ENCODE measurements around the gene PRKCE.
A peak's percentile ranks its signal among the peaks of the same experiment; 100 is the strongest.

PRKCE gene

DNA sequence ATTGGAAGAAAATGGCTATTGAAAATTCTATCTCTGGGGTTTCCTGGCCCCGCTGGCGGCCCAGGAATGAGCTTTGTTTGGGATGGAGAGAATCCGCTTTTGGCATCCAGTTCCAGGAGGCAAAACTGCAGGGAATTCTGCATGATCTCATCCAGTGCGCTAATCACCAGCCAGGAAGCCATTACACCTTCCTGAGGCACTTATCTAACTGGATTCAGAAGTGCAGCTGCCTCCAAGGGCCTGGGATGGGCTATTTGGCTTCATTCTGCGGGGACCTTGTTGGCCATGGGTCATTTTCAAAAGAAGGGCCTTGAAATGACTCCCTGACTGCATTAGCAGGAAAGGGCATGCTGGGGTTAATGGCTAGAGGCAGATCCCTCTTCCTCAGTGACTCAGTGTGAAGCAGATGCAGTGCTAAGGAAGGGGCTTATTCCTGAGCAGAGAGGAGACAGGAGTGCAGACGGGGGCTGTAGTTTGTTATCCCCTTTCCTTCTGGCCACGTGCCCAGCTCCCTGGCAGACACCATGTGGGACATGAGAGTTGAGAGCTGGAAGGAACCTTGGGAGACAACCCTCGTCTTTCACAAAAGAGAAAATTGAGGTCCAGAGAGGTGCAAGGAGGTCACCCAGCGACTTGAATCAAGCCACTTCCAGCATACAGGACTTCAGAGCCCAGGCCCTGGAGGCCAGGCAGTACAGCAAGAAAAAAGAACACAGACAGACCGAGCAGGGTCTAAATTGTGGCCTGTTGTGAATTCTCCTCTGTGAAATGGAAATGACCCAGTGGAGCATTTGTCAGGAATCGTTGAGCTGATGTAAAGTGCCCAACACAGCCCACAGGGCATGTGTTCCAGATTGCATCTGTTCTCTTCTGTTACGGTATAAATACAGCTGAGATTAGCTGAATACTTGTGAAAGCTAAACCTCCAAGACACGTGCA is 161.8 kb downstream of the PRKCE start:
- TF ChIP-seq, protein P1, sequence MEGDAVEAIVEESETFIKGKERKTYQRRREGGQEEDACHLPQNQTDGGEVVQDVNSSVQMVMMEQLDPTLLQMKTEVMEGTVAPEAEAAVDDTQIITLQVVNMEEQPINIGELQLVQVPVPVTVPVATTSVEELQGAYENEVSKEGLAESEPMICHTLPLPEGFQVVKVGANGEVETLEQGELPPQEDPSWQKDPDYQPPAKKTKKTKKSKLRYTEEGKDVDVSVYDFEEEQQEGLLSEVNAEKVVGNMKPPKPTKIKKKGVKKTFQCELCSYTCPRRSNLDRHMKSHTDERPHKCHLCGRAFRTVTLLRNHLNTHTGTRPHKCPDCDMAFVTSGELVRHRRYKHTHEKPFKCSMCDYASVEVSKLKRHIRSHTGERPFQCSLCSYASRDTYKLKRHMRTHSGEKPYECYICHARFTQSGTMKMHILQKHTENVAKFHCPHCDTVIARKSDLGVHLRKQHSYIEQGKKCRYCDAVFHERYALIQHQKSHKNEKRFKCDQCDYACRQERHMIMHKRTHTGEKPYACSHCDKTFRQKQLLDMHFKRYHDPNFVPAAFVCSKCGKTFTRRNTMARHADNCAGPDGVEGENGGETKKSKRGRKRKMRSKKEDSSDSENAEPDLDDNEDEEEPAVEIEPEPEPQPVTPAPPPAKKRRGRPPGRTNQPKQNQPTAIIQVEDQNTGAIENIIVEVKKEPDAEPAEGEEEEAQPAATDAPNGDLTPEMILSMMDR (IDR thresholded peaks at IDR 0.05; ENCODE audit: insufficient read depth, missing control alignments): no peak
- FAIRE-seq (no peak), DNase-seq (ENCODE audit: insufficient read length, low spot score) (no peak)

DNA sequence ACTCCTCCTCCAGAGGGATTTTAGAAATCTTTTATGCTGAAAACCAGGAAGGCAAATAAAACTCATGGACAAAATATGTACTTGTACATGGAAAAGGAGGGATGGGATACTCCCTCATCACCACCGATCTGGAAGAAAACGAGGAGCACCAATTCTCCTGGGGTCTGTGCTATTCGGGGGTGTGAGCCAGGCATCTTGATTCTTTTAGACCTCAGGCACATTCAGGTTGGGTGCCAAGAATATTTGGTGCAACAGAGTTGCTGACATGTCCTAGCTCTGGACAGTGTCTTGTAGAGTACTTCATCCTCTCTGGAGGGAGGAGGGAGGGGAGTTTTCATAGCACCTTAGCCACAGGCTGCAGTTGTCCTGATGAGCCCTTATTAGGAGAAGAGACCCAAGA is 163.0 kb downstream of the PRKCE start:
- no peak for DNase-seq (ENCODE audit: insufficient read length, low spot score)
- TF ChIP-seq, protein P1 (IDR thresholded peaks at IDR 0.05; ENCODE audit: insufficient read depth, missing control alignments): no peak
- FAIRE-seq: no peak

DNA sequence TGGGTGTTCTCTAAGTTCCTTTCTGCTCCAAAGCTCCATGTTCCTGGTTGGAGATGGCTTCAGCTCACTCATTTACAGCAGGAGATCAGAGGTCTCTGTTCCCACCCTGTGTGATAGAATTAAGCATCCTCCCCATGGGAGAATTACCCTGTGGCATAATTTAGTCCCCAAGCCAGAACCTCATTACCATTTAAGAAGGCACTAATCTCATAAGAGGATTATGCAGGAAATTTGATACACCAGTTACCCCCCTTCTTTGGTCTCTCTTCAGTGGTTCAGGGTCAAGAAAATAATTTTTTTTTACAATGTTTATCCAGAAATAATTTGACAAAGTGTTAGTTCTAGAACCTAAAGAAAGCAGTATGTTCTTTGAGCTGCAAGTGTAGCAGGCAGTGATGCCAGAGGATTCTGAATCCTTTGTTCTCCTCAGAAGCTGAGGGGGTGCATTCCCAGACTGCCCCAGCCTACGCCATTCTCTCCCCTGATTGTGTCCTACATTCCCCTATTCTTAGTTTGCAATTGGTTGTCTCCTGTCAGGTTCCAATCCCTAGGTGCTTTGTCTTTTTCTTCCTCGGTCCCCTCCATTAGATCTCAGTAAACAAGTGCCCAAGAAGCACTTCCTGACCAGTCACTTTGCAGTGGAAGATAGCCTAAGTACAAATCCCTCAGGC is 163.6 kb downstream of the PRKCE start:
- DNase-seq (ENCODE audit: insufficient read length, low spot score) (peak; percentile 35), FAIRE-seq (peak; percentile 90)
- TF ChIP-seq, protein P1 (IDR thresholded peaks at IDR 0.05; ENCODE audit: insufficient read depth, missing control alignments): no peak

DNA sequence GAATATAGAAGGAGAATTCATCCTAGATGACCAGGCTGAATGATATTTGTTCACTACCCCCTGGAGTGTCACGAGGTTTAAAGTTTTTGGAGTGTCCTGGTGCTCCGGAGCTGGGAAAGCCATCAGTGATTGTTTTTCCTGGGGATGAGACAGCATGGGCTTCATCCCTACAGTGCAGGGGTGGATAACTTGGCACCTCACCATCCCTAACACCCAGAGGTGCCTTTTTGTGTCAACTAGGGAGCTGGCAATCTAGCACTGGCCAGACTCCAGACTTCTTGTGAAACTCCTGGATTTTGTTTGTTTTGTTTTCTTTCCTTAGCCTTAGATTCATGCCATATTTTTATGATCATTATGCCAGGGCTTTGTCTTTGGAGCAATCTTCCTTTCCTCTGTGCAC is 164.8 kb downstream of the PRKCE start:
- DNase-seq (ENCODE audit: insufficient read length, low spot score): no peak

DNA sequence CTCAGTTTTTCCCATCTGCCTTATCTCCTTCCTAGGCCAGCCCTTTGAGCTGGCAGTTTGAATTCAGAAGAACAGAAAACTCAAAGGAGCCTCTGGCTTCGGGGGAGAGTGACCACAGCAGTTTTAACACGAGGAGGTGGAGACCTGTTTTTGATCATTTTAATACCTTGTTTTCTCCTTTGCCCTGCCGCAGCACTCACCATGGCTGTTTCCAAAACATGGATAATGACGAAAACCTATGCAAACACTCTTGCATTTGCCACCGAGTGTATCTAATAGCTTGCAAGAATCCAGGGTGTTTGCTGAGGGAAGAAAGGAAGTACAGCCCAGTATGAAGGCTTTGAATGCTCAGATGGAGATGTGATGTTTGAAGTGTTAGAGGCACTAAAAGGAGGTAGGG is 167.1 kb downstream of the PRKCE start:
- TF ChIP-seq, protein P1 (IDR thresholded peaks at IDR 0.05; ENCODE audit: insufficient read depth, missing control alignments): no peak
- no peak for FAIRE-seq

More for the DNA sequence above, 164.8 kb downstream of the PRKCE start:
- FAIRE-seq: no peak
- TF ChIP-seq, protein P1 (IDR thresholded peaks at IDR 0.05; ENCODE audit: insufficient read depth, missing control alignments): no peak

DNA sequence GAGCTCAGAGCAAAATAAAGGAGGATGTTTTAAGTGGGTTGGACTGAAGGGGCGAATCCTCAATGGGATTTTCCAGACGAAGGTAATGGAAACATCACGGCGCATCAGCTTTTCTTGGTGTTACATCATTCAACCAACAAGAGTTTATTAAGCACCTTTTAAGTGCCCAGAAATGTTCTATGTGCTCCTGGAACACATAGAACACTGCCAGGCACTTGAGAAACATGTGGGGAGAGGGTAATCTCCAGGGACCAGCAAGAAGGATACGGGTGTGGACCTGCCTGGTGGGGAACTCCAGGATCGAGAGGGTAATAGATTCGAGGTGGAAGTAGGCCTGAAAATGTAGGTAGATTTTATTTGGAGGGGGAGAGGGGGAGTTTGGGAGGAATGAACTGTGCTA is 168.6 kb downstream of the PRKCE start:
- no peak for FAIRE-seq
- no peak for DNase-seq (ENCODE audit: insufficient read length, low spot score)
- TF ChIP-seq, protein P1 (IDR thresholded peaks at IDR 0.05; ENCODE audit: insufficient read depth, missing control alignments): no peak

More for the DNA sequence above, 167.1 kb downstream of the PRKCE start:
- DNase-seq (ENCODE audit: insufficient read length, low spot score): no peak

Measured in D721Med (cell line).